ENCODE results near the gene PAK5. TPM values are rescaled to one million over a fixed set of nuclear protein-coding genes. Genes with fewer than 3 reads are reported as not detected.
"Not testable (repeated sequence)": the region's sequence is repeated elsewhere in the genome, so short reads cannot be mapped to it uniquely, and the experiment has no call there.

PAK5 gene
- total RNA-seq, 1 experiment from 2014 or later = not detected

GRCh38 chr20:9663423-9663822 lies 175.5 kb downstream of the PAK5 start:
- Histone ChIP-seq H3K9me3 (no peaks in the 10 kb centered on the region), H3K4me3 (no peak overlapping the region), H3K27me3 (no peaks in the 10 kb centered on the region; the same call in 1 of the 2 replicates), H3K36me3 (no peaks in the 10 kb centered on the region)
- DNase-seq = no peak

GRCh38 chr20:9660236-9660868 lies 178.5 kb downstream of the PAK5 start:
- H3K9me3 ChIP-seq = no peaks in the 10 kb centered on the region
- no peak overlapping the region for H3K4me3 ChIP-seq
- H3K27me3 ChIP-seq = no peaks in the 10 kb centered on the region; the same call in 1 of the 2 replicates
- DNase-seq = no peak
- H3K36me3 ChIP-seq = no peaks in the 10 kb centered on the region

GRCh38 chr20:9647741-9648140 lies 191.1 kb downstream of the PAK5 start:
- Histone ChIP-seq H3K27me3 (peaks cover 9% of the 10 kb centered on the region), H3K9me3 (no peaks in the 10 kb centered on the region), H3K4me3 (no peak overlapping the region), H3K36me3 (no peaks in the 10 kb centered on the region)
- DNase-seq = no peak

GRCh38 chr20:9646375-9646774 lies 192.5 kb downstream of the PAK5 start:
- Histone ChIP-seq H3K4me3 (no peak overlapping the region), H3K9me3 (no peaks in the 10 kb centered on the region), H3K36me3 (no peaks in the 10 kb centered on the region), H3K27me3 (peaks cover 5% of the 10 kb centered on the region)
- DNase-seq = no peak

- Histone ChIP-seq H3K36me3 (no peaks in the 10 kb centered on the region), H3K9me3 (no peaks in the 10 kb centered on the region), H3K27me3 (no peaks in the 10 kb centered on the region), H3K4me3 (no peak overlapping the region)
- no peak for DNase-seq
These were observed 196.0 kb downstream of the PAK5 start for GRCh38 chr20:9642882-9643281.

GRCh38 chr20:9641499-9642000 lies 197.3 kb downstream of the PAK5 start:
- H3K36me3 ChIP-seq, H3K4me3 ChIP-seq, H3K9me3 ChIP-seq, H3K27me3 ChIP-seq, DNase-seq: not testable (repeated sequence)

- DNase-seq = no peak
- H3K9me3 ChIP-seq = no peaks in the 10 kb centered on the region
- no peak overlapping the region for H3K4me3 ChIP-seq
- no peaks in the 10 kb centered on the region for H3K27me3 ChIP-seq
- no peaks in the 10 kb centered on the region for H3K36me3 ChIP-seq
These were observed 201.0 kb downstream of the PAK5 start for GRCh38 chr20:9637889-9638288.

GRCh38 chr20:9635750-9636149 lies 203.1 kb downstream of the PAK5 start:
- no peak for DNase-seq
- H3K4me3 ChIP-seq = no peak overlapping the region
- H3K9me3 ChIP-seq = no peaks in the 10 kb centered on the region
- H3K36me3 ChIP-seq = no peaks in the 10 kb centered on the region
- no peaks in the 10 kb centered on the region for H3K27me3 ChIP-seq

GRCh38 chr20:9634327-9634726 lies 204.5 kb downstream of the PAK5 start:
- H3K27me3 ChIP-seq = no peaks in the 10 kb centered on the region
- no peak overlapping the region for H3K4me3 ChIP-seq
- H3K9me3 ChIP-seq = no peaks in the 10 kb centered on the region
- H3K36me3 ChIP-seq = no peaks in the 10 kb centered on the region
- DNase-seq = no peak

GRCh38 chr20:9632991-9633390 lies 205.9 kb downstream of the PAK5 start:
- DNase-seq = no peak
- Histone ChIP-seq H3K36me3 (no peaks in the 10 kb centered on the region), H3K9me3 (no peaks in the 10 kb centered on the region), H3K4me3 (no peak overlapping the region), H3K27me3 (no peaks in the 10 kb centered on the region)

- no peak for DNase-seq
- H3K27me3 ChIP-seq = no peaks in the 10 kb centered on the region
- no peaks in the 10 kb centered on the region for H3K9me3 ChIP-seq
- H3K36me3 ChIP-seq = no peaks in the 10 kb centered on the region
- H3K4me3 ChIP-seq = no peak overlapping the region
These were observed 206.6 kb downstream of the PAK5 start for GRCh38 chr20:9632265-9632664.

- Histone ChIP-seq H3K36me3 (no peaks in the 10 kb centered on the region), H3K9me3 (no peaks in the 10 kb centered on the region), H3K27me3 (no peaks in the 10 kb centered on the region), H3K4me3 (no peak overlapping the region)
- DNase-seq = no peak
These were observed 208.3 kb downstream of the PAK5 start for GRCh38 chr20:9630554-9630953.

- Histone ChIP-seq H3K36me3 (no peaks in the 10 kb centered on the region), H3K9me3 (no peaks in the 10 kb centered on the region), H3K4me3 (no peak overlapping the region), H3K27me3 (no peaks in the 10 kb centered on the region)
- no peak for DNase-seq
These were observed 209.0 kb downstream of the PAK5 start for GRCh38 chr20:9629831-9630230.

- DNase-seq = no peak
These were observed 210.3 kb downstream of the PAK5 start for GRCh38 chr20:9628589-9628988.

GRCh38 chr20:9628141-9628540 lies 210.7 kb downstream of the PAK5 start:
- H3K4me3 ChIP-seq = no peak overlapping the region
- H3K9me3 ChIP-seq = peaks cover 12% of the 10 kb centered on the region
- no peaks in the 10 kb centered on the region for H3K27me3 ChIP-seq
- DNase-seq = no peak
- no peaks in the 10 kb centered on the region for H3K36me3 ChIP-seq

More at GRCh38 chr20:9628589-9628988, 210.3 kb downstream of the PAK5 start:
- Histone ChIP-seq H3K36me3 (no peaks in the 10 kb centered on the region), H3K4me3 (no peak overlapping the region), H3K9me3 (peaks cover 7% of the 10 kb centered on the region), H3K27me3 (no peaks in the 10 kb centered on the region)

GRCh38 chr20:9627219-9627618 lies 211.7 kb downstream of the PAK5 start:
- Histone ChIP-seq H3K27me3 (0 out of 2 replicates have a peak, but pooled peaks cover 3% of the 10 kb centered on the region), H3K4me3 (no peak overlapping the region), H3K9me3 (peaks cover 16% of the 10 kb centered on the region), H3K36me3 (no peaks in the 10 kb centered on the region)
- no peak for DNase-seq

GRCh38 chr20:9626357-9626756 lies 212.5 kb downstream of the PAK5 start:
- Histone ChIP-seq H3K27me3 (0 out of 2 replicates have a peak, but pooled peaks cover 3% of the 10 kb centered on the region), H3K36me3 (no peaks in the 10 kb centered on the region), H3K4me3 (no peak overlapping the region), H3K9me3 (peaks cover 19% of the 10 kb centered on the region)
- DNase-seq = peak; percentile 47

GRCh38 chr20:9617940-9618339 lies 220.9 kb downstream of the PAK5 start:
- Histone ChIP-seq H3K9me3 (peaks cover 5% of the 10 kb centered on the region), H3K4me3 (no peak overlapping the region), H3K36me3 (no peaks in the 10 kb centered on the region), H3K27me3 (peaks cover 13% of the 10 kb centered on the region)
- peak; percentile 84 for DNase-seq
